ENCODE results near the gene HECTD1. TPM values are rescaled to one million over a fixed set of nuclear protein-coding genes. Genes with fewer than 3 reads are reported as not detected.

Gene HECTD1
- total RNA-seq, 1 donor from 2014 or later = 325 TPM

GRCh38 chr14:31051023-31051422 lies 156.6 kb downstream of the HECTD1 start:
- peaks cover 13% of the 10 kb centered on the region for H3K4me1 ChIP-seq
- no peak for DNase-seq (ENCODE audit: extremely low spot score in 2 of 2)
- H3K36me3 ChIP-seq = no peaks in the 10 kb centered on the region
- no peaks in the 10 kb centered on the region for H3K27me3 ChIP-seq
- intact Hi-C loops (cut with DNase I) = no loop called here
- TF ChIP-seq POLR2AphosphoS5 (IDR thresholded peaks at IDR 0.05; ENCODE audit: insufficient read depth in 1 of 2, low read depth in 1 of 2) (no peak), POLR2A (IDR thresholded peaks at IDR 0.05) (no peak), CTCF (IDR thresholded peaks at IDR 0.05) (no peak)
- no peak overlapping the region for H3K27ac ChIP-seq
- H3K4me3 ChIP-seq = no peak overlapping the region
- no peaks in the 10 kb centered on the region for H3K9me3 ChIP-seq

Small RNA genes within 50 kb of the gene (small RNA-seq; reads per million reads assigned to genes)
- not detected for gene RF00019
- gene RNU6-541P = not detected

Other genes with a start within 250 kb of the HECTD1 start
- 3.4 TPM for gene AP4S1, start 182.1 kb downstream of the HECTD1 start, total RNA-seq
- 48.9 TPM for gene STRN3, start 181.4 kb downstream of the HECTD1 start, total RNA-seq
- gene HEATR5A, start 212.8 kb upstream of the HECTD1 start, total RNA-seq = 16.9 TPM
- 31.7 TPM for gene DTD2, start 249.7 kb upstream of the HECTD1 start, total RNA-seq